Osteoblast (primary cell): ENCODE data around the gene ZNF574. TPM values are rescaled to one million over a fixed set of nuclear protein-coding genes. Genes with fewer than 3 reads are reported as not detected.

Experiments
- DNase-seq: peaks from one replicate; pipeline ENCODE4 v3.0.0; 2011; ENCODE audit warnings: low spot score, mixed read lengths; ENCODE audit not compliant: insufficient read length; ENCODE audit errors: missing footprints
- H2AFZ ChIP-seq: 2 replicates; pipeline ENCODE4 v1.6.0; 2011; ENCODE audit warnings: mild to moderate bottlenecking, low read length
- H3K27ac ChIP-seq: 2 replicates; pipeline ENCODE4 v1.5.1; 2011; ENCODE audit warnings: mild to moderate bottlenecking, low read depth, low read length, moderate library complexity
- H3K27me3 ChIP-seq: 2 replicates; pipeline ENCODE4 v1.6.0; 2012; ENCODE audit warnings: mild to moderate bottlenecking, control low read depth, inconsistent platforms, low read length, moderate library complexity; ENCODE audit not compliant: insufficient read depth
- H3K36me3 ChIP-seq: 2 replicates; pipeline ENCODE4 v1.5.1; 2011; ENCODE audit warnings: mild to moderate bottlenecking, low read length, control low read depth, moderate library complexity; ENCODE audit not compliant: insufficient read depth
- H3K4me1 ChIP-seq: 2 replicates; pipeline ENCODE4 v1.5.1; 2011; ENCODE audit warnings: mild to moderate bottlenecking, low read length, control low read depth, moderate library complexity; ENCODE audit not compliant: insufficient read depth
- H3K4me2 ChIP-seq: 2 replicates; pipeline ENCODE4 v1.6.0; 2011; ENCODE audit warnings: mild to moderate bottlenecking, low read length; ENCODE audit not compliant: insufficient read depth
- H3K4me3 ChIP-seq: fragments of 200-600 bp; sonication (generic); 3 replicates; pipeline ENCODE4 v1.5.1; 2012; ENCODE audit warnings: mild to moderate bottlenecking, low read length, inconsistent platforms; ENCODE audit not compliant: insufficient read depth
- H3K79me2 ChIP-seq: 2 replicates; pipeline ENCODE4 v1.6.0; 2012; ENCODE audit warnings: mild to moderate bottlenecking, low read length, control low read depth, inconsistent platforms; ENCODE audit not compliant: insufficient read depth
- H3K9me3 ChIP-seq: 2 replicates; pipeline ENCODE4 v1.5.1; 2011; ENCODE audit warnings: low read depth, low read length, control low read depth
- H4K20me1 ChIP-seq: 2 replicates; pipeline ENCODE4 v1.6.0; 2012; ENCODE audit warnings: mild to moderate bottlenecking, low read length, control low read depth; ENCODE audit not compliant: insufficient read depth
- total RNA-seq: library from RNA; depleted of rRNA; stranded (reverse); fragments of >200 nt; gene quantifications from 2 replicates; pipeline ENCODE4 v1.2.3, GENCODE V29; 2012
- TF ChIP-seq, protein P1 (sequence below): IDR thresholded peaks from 2 replicates; pipeline ENCODE4 v1.5.1; 2011; ENCODE audit warnings: mild to moderate bottlenecking, low read depth, low read length, moderate library complexity; ENCODE audit errors: extremely low read depth

The ZNF574 gene
- total RNA-seq, 1 donor, result 13.8 TPM

DNA sequence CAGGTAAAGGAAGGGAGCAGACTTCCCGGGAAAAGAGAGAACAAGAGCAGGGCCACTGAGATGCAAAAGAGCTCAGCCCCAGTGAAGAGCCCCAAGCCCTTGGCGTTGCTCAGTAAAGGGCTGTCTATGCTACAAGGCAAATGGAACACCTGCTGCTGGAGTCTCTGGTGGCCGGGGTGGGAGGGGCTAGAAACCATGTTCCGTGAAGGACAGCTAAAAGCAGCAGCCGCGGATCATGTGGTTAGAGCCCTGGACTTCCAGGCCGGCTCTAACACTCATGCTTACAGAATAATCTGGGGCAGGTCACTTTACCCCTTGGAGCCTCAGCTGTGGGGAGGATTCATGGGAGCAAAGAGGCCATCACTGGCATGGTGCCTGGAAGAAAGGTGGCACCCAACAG, 38.4 kb downstream of the ZNF574 start:
- Histone ChIP-seq H3K4me3 (no peak overlapping the region), H3K9me3 (no peaks in the 10 kb centered on the region), H3K36me3 (no peaks in the 10 kb centered on the region), H3K27ac (peak overlapping the region; percentile 96), H2AFZ (peak overlapping the region; percentile 12), H3K4me1 (peaks cover 41% of the 10 kb centered on the region), H3K27me3 (no peaks in the 10 kb centered on the region), H3K4me2 (peak overlapping the region; percentile 64), H3K79me2 (no peaks in the 10 kb centered on the region), H4K20me1 (no peaks in the 10 kb centered on the region)
- TF ChIP-seq, protein P1, sequence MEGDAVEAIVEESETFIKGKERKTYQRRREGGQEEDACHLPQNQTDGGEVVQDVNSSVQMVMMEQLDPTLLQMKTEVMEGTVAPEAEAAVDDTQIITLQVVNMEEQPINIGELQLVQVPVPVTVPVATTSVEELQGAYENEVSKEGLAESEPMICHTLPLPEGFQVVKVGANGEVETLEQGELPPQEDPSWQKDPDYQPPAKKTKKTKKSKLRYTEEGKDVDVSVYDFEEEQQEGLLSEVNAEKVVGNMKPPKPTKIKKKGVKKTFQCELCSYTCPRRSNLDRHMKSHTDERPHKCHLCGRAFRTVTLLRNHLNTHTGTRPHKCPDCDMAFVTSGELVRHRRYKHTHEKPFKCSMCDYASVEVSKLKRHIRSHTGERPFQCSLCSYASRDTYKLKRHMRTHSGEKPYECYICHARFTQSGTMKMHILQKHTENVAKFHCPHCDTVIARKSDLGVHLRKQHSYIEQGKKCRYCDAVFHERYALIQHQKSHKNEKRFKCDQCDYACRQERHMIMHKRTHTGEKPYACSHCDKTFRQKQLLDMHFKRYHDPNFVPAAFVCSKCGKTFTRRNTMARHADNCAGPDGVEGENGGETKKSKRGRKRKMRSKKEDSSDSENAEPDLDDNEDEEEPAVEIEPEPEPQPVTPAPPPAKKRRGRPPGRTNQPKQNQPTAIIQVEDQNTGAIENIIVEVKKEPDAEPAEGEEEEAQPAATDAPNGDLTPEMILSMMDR, result no peak
- peak; percentile 65 for DNase-seq

- no peak overlapping the region for H3K27ac ChIP-seq
- peaks cover 41% of the 10 kb centered on the region for H3K4me1 ChIP-seq
- H3K27me3 ChIP-seq, result no peaks in the 10 kb centered on the region
- no peak overlapping the region for H3K4me3 ChIP-seq
- peak; percentile 79 for DNase-seq
- no peaks in the 10 kb centered on the region for H3K36me3 ChIP-seq
- no peaks in the 10 kb centered on the region for H4K20me1 ChIP-seq
- H3K79me2 ChIP-seq, result no peaks in the 10 kb centered on the region
- H2AFZ ChIP-seq, result no peak overlapping the region
- TF ChIP-seq, protein P1, result no peak
- no peaks in the 10 kb centered on the region for H3K9me3 ChIP-seq
- no peak overlapping the region for H3K4me2 ChIP-seq
These were observed 39.3 kb downstream of the ZNF574 start for GRCh38 chr19:42115219-42115618.

DNA sequence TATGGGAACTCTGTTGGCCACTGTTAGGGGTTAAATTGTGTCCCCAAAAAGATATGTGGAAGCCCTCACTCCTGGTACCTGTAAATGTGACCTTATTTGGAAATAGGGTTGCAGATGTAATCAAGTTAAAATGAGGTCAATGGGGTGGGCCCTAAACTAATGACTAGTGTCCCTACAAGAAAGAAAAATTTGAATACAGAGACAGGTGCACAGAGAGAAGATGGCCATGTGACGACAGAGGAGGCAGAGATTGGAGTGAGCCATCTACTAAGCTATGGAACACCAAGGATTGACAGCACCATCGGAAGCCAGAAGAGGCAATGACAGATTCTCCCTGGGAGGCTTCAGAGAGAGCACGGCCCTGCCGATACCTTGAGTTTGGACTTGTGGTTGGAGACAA, 39.7 kb downstream of the ZNF574 start:
- Histone ChIP-seq H3K79me2 (no peaks in the 10 kb centered on the region), H3K9me3 (no peaks in the 10 kb centered on the region), H3K27ac (no peak overlapping the region), H3K4me1 (peaks cover 40% of the 10 kb centered on the region), H3K4me3 (no peak overlapping the region), H3K27me3 (no peaks in the 10 kb centered on the region), H3K4me2 (no peak overlapping the region), H4K20me1 (no peaks in the 10 kb centered on the region), H2AFZ (no peak overlapping the region), H3K36me3 (no peaks in the 10 kb centered on the region)
- TF ChIP-seq, protein P1, result no peak
- DNase-seq, result no peak

DNA sequence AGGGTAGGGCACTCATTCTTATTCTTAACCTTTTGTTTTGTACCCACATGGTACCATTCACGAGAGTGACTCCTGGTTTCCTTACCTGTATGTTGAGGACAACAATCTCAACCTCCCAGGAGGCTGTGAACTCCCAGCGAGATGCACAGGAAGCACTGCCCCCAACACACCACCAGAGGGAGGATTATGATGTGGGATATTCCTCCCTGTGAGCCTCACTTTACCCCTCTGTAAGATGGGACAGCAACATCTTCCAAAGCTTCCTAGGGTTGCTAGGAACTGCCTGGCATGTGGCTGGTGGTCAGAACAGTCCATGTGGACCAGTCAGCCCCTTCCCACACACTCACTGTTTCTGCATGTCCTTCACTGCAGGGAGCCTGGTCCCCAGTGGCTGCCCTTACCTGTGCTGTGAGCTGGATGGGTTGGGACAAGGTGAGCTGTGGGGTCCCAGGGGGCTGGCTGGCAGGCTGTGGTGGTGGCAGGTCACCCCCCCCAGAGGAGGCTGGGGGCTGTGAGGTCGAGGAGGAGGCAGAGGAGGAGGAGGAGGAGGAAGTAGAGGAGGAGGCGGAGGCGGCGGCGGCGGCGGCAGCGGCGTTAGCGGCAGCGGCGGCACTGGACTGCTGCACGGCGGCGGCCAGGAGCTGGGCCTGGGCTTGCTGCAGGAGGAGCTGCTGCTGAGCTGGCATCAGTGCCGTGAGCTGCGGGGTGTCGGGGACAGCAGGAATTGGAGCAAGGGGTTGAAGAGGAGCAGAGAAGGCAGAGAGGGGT, 40.5 kb downstream of the ZNF574 start:
- peak; percentile 36 for DNase-seq
- Histone ChIP-seq H2AFZ (no peak overlapping the region), H3K27me3 (no peaks in the 10 kb centered on the region), H3K4me1 (peaks cover 38% of the 10 kb centered on the region), H3K4me3 (no peak overlapping the region), H3K27ac (no peak overlapping the region), H3K4me2 (no peak overlapping the region), H3K79me2 (no peaks in the 10 kb centered on the region), H4K20me1 (no peaks in the 10 kb centered on the region), H3K9me3 (no peaks in the 10 kb centered on the region), H3K36me3 (no peaks in the 10 kb centered on the region)
- TF ChIP-seq, protein P1, result no peak
